Cerebellar cortex (tissue), 1 donor: ENCODE results near the gene FIZ1.

Experiments
- DNase-seq: peaks from one replicate; pipeline ENCODE4 v3.0.0-alpha.2; 2015; ENCODE audit warnings: low spot score

FIZ1 gene

DNA sequence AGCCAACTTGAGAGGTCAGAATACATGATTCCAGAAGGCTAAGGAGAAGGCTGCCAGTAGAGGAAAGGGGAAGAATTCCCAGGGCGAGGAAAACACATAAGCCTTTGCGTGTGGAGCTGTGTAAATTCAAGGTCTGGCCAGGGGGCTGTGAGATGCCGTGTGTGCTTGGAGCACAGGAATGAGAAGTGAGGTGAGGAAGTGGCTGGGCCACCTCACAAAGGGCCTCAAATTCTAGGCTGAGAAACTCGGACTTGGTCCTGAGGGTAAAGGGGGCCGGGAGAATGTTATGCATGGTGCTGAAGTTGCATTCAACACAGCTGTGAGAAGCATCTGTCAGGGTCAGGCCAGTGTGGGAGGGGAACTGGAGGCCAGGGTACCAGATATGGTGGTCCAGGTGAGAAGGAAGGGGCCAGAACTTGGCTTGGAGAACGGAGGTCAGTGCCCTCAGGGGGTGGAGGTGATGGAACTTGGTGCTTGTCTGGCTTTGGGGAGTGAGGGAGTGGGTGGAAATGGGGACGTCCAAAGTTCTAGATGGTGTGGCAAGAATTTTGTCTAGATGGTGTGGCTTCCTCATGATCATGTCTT, 36.6 kb upstream of the FIZ1 start:
- no peak for DNase-seq

DNA sequence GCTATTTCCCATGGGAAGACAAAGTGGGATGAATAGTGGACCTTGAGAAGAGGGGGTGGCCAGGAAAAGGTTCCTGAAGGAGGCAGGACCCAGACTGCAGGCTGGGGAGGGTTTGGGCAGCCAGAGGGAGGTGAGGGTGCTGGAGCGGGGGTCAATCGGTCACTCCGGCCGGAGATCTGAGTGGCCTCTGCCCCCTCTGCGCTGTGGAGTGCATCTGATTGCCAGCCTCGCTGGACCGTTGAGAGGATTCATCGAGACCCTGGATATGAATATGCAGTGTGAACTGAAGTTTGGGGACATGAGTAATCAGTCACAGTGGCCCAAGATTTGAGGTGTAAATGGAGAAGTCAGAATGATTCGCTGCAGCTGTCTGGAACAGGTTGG, 36.0 kb upstream of the FIZ1 start:
- DNase-seq: no peak

DNA sequence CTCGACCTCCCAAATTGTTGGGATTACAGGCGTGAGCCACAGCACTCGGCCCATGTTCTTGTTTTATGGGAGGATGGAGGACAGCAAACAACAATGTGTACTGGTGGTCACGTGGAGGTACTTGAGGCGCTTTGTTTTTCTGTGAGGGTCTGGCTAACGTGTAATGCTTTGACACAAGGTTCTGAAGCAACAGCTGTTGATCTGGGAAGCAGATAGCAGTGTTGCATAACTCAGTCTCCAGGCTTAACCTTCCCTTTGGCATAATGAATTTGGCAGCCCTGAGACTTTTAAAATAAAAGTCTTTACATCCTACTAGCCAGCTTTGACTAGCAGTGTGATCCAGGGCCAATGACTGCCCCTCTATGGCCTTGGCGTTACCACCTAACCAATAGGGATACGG, 34.5 kb upstream of the FIZ1 start:
- DNase-seq: no peak

DNA sequence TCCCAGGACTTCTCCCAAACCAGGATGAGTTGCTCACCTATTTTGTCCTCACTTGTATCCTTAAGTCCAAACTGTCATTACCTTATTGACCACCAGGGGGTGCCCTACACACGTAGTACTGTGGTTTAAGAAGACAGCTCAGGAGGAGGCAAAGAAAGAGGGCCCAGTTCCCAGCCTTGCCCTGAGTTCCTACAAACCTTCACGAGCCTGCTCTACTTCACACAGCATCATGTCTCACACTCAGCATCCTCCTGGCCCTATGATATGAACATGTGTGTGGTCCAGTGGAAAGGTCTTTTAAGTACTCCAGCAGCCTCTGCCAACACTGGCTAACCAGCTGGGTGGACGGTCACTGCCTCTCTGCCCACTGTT, 33.1 kb upstream of the FIZ1 start:
- peak; percentile 97 for DNase-seq

GRCh38 chr19:55626350-55626749, 27.0 kb upstream of the FIZ1 start:
- no peak for DNase-seq

DNA sequence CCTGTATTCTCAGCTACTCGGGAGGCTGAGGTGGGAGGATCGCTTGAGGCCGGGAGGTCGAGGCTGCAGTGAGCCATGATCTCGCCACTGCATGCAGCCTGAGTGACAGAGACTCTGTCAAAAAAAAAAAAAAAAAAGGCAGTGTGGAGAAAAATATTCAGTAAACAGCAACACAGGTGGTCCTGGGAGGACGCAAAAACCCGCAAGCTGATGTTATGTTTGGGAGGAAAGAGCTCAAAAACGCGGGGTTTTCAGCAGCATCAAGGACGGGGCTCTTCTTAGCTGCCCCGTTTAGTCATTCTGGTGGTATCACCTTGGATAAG, 25.6 kb upstream of the FIZ1 start:
- DNase-seq: no peak

DNA sequence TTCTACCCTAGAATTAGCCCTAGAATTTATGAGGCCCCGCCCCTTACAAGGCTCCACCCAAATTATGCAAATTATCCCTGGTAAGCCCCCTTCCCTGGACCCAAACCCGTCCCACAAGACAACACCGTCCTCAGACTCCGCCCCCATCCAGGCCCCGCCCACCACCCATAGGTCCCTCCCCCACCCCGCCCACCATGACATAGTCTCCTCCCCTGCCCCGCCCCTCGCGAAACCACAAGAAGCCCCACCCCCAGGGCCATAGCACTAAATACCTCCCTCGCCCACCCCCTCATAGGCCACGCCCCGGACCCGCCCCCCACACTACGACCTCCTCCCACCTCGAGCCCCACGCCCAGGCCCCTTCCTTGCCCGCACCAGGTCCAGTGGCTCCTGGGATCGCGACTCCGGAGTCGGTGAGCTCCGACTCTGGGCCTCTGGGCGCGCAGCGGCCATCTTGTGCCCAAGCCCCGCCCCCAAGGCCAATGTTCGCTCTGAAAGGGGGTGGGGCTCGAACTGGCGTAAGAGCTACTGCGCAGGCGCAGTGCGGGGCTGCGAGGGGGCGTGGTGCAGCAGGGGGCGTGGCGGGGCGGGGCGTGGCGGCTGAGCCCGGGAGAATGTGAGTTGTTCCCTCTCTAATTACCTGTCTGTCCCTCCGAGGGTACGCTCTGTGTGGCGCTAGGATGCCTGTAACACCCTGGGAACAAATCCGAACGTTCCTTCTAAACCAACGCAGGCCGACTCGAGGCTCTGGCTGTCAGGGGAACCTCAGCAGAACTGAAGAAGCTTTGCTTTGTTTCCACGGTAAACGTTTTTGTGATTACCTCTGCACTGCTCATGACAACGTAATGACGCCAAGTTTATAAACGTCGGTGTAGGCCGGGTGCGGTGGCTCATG, 25.0 kb upstream of the FIZ1 start, which contains the start of gene ZNF784:
Gene ZNF784 (minus strand): TSS at position 458 of the 895 bp plus-strand sequence. CDS start 5 bp downstream, at position 453.
- peak; percentile 93 for DNase-seq

GRCh38 chr19:55623561-55623960, 24.2 kb upstream of the FIZ1 start:
- DNase-seq: no peak

DNA sequence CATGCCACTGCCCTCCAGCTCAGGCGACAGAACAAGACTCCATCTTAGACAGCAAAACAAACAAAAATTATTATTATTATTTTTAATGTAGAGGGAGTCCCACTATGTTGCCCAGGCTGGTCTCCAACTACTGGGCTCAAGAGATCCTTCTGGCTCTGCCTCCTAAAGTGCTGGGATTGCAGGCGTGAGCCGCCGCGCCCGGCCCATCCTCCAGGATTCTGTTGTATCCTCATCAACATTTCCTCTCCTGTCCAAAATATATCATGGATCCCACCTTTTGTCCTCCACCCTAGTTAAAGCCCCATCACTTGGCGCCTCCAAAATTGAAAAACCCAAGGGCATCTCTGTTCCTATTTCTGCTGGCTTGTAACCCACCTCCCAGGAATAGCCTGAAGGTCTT, 23.8 kb upstream of the FIZ1 start:
- no peak for DNase-seq

GRCh38 chr19:55622242-55622969, 23.1 kb upstream of the FIZ1 start:
- DNase-seq: no peak

DNA sequence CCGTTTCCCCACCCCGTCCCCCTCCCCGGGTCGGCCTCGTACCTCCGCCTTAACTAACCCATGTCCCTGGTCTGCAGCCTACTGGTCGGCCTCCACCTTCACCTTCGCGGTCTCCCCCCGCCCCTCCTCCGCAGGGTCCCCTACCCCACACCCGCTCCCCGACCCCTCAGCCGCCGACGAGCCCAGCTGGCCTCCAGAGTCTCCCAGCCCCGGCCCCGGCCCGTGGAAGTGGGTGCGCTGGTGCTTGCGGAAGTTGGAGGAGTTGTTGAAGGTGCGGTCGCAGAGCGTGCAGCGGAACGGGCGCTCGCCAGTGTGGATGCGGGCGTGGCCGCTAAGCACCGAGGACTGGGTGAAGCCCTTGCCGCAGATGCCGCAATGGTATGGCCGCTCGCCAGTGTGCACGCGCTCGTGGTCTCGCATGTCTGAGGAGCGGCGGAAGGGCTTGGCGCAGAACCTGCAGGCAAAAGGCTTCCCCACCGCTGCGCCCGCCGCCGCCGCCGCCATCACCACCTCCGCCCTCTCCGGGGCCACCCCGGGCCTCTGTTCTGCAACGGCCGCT, 22.4 kb upstream of the FIZ1 start:
- no peak for DNase-seq

DNA sequence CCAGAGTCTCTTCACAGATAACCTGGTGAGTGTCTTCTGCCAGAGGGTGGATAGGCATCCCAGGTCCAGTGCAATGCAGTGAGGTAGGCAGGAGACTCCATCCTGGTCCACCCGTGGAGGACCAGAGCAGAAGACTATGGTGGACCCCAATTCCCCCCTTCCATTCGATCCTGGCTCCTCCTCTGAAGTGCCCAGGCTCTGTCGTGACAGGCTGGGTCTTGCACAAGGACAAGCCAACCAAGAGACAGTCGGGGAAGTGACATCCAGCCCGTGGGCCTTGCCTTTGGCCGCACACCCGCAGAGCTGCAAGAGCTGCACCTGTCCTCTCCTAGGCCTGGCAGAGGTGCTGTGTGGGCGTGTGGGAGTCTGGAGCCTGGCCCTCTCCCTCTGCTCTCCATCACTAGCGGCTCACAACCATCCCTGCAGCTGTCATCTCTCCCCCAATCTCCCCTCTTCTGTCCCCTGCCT, 21.9 kb upstream of the FIZ1 start:
- no peak for DNase-seq

DNA sequence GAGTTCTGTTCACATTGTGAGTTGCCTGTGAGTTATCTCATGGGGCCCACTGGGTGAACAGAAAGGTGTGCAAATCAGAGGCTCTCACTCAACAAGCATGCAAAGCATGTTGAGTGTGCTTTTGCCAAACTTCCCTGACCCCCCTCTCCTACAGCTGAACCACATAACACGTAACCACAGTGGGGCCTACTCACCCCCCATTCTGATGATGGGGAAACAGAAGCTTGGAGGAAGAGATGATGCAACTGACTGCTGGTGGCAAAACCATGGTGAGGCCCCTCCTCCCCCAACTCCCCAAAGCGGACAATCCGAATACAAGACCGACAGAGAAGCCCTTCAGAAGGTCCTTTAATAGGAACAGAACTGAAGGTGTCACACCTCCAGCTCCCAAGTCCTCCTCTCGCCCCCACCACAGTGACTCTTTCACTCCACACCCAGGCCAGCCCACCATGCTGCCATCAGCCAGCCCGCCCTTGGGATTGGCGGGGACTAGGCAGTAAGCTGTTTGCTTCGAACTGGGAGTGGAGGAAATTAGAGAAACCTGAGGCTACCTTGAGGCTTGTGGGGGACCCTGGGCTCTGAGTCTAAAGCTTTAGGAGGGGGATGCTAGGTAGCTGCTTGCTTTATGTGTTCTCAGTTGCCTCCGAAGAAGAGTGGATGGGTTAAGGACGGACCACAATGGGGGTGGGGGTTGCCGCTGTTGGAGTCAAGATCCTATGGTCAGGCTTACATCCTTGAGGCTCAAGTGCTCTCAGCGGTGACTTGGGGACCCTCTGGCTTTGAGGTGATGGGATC, 21.3 kb upstream of the FIZ1 start:
- no peak for DNase-seq

DNA sequence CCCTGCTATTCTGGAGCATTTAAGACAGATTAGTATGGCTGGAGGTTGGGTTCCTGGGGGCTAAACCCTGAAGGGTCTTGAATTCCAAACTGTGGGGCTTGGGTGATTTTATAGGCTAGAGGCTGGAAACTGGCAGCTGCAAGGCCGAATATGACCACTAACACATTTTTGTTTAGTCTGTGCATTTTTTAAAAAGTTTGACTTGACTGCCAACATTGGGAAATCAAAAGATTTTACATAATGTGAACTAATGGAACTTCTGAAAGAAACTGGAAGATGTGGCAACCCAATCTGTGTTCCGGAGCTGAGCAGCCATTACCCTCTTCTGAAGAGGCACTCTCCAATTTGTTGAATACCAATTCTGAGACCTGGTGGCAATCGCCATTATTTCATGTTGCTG, 20.0 kb upstream of the FIZ1 start:
- DNase-seq: no peak

GRCh38 chr19:55618426-55618825, 19.1 kb upstream of the FIZ1 start:
- no peak for DNase-seq

DNA sequence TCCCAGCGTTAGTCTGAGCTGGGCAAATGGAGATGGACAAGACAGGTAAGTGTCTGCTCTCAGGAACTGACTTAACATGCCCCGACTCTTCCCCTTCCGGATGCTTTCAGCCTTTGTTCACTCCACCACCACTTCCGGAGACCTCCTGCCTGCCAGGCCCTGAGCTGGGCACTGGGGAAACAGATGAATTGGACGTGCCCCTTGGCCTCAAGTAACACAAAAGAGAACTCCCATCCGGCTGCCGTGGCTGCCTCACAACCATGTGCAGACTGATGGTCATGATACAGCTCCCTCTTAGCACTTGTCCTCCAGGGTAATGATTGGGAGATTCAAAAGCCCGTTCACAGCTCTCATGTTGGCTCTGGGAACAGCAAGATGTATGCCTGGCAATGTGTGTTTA, 18.1 kb upstream of the FIZ1 start:
- DNase-seq: no peak

DNA sequence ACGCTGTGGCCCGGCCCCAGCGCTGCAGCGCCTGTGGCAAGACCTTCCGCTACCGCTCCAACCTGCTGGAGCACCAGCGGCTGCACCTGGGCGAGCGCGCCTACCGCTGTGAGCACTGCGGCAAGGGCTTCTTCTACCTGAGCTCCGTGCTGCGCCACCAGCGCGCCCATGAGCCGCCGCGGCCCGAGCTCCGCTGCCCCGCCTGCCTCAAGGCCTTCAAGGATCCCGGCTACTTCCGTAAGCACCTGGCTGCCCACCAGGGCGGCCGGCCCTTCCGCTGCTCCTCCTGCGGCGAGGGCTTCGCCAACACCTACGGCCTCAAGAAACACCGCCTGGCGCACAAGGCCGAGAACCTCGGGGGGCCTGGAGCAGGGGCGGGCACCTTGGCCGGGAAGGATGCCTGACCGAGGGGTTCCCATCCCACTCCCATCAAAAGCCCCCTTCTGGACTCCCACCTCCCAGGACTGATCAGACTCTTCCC, 17.1 kb upstream of the FIZ1 start:
- DNase-seq: no peak

DNA sequence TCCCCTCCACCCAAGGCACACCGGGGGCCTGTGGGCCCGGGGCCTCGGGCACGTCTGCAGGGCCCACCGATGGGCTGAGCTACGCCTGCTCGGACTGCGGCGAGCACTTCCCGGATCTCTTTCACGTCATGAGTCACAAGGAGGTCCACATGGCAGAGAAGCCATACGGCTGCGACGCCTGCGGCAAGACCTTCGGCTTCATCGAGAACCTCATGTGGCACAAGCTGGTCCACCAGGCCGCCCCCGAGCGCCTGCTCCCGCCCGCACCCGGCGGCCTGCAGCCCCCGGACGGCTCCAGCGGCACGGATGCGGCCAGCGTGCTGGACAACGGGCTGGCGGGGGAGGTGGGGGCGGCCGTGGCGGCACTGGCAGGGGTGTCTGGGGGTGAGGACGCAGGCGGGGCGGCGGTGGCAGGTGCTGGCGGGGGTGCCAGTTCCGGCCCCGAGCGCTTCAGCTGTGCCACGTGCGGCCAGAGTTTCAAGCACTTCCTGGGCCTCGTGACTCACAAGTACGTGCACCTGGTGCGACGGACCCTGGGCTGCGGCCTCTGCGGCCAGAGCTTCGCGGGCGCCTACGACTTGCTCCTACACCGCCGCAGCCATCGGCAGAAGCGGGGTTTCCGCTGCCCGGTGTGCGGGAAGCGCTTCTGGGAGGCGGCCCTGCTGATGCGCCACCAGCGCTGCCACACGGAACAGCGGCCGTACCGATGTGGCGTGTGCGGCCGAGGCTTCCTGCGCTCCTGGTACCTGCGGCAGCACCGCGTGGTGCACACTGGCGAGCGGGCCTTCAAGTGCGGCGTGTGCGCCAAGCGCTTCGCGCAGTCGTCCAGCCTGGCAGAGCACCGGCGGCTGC, 16.5 kb upstream of the FIZ1 start:
- DNase-seq: no peak

GRCh38 chr19:55614711-55615542, 15.6 kb upstream of the FIZ1 start:
- DNase-seq: no peak
